Right kidney (tissue), 1 donor: ENCODE results near the gene RUNX2.

Source experiments
- DNase-seq: peaks from one replicate; pipeline ENCODE4 v3.0.0-alpha.2; 2016

Gene RUNX2

GRCh38 chr6:45705137-45705855, 377.2 kb downstream of the RUNX2 start:
- DNase-seq, result no peak

DNA sequence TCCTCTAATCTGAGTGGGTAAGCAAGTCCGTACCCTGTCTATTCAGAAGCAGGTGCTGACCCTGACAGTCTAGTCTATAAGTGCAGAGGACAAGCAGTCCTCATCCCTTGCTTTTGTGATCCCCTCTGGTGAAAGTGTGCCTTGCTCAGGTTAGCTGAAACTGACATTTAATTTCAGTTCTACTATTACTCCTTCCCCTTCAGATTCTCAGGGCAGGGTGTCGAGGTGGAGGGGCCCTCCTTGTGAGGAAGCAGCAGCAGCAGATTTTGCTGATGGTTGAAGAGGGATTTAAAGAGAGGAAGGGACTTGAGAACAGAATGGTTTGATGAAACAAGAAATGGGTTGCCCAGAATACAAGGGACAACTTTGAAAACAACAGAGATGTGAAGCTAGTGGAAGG, 378.2 kb downstream of the RUNX2 start:
- no peak for DNase-seq

DNA sequence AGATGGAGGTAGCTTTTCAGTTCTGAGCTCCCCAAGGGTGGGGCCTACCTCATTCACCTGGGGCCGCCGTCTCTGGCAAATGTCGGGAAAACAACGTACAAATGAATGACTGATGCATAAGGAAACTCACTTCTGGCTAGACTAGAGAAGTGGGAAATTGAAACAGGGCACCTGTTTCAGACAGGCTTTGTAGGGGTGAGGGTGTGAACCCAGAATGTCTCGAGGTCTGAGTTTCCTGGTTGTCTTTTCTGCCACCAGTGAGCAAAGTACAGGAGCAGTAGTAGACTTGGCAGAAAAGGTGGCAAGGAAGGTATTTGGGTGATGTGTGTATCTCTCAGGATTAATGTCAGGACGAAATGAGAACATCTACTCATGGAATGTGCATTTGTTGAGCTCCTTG, 379.0 kb downstream of the RUNX2 start:
- DNase-seq, result no peak

- no peak for DNase-seq
These were observed 381.7 kb downstream of the RUNX2 start for GRCh38 chr6:45709781-45710220.

GRCh38 chr6:45710304-45710821, 382.2 kb downstream of the RUNX2 start:
- DNase-seq, result no peak

- no peak for DNase-seq
These were observed 383.9 kb downstream of the RUNX2 start for GRCh38 chr6:45712076-45712475.

DNA sequence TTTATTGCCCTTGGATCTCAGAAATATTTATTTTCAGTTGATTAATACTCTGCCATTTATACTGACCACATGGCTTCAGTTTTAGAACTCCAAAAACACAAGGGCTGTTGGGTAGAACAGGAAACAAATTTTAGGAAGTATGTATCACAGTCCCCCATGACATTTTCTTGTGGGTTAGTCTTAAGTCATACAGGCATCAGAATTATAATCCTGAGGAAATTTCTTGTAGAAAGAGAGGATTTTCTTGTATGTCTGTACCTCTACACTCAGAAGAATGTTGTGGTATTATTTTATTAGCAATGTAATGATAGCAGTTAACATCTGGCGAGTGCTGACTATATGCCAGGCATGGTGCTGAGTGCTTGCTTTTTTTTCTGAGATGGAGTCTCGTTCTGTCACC, 384.7 kb downstream of the RUNX2 start:
- DNase-seq, result no peak
